Gastrocnemius medialis (tissue), 4 donors: ENCODE measurements around the gene CCDC57.

Experiments
- CTCF ChIP-seq, 5 experiments: fragments of 450-650 bp in 3 of 5; fragments of 200-600 bp in 2 of 5; sonication (generic) in 2 of 5; IDR thresholded peaks in 4 of 5; conservative IDR thresholded peaks in 1 of 5; 1 replicate in 4 of 5; 2 replicates in 1 of 5; pipeline ENCODE4 v1.5.1; 2016 to 2019; ENCODE audit warnings: antibody characterized with exemption in 5 of 5, mild to moderate bottlenecking in 3 of 5, moderate library complexity in 3 of 5
- POLR2A ChIP-seq, 2 donors: fragments of 450-650 bp; IDR thresholded peaks; one replicate each; pipeline ENCODE4 v1.6.1; 2017; ENCODE audit warnings: antibody characterized with exemption in 2 of 2, mild to moderate bottlenecking in 2 of 2, moderate library complexity in 2 of 2

DNA sequence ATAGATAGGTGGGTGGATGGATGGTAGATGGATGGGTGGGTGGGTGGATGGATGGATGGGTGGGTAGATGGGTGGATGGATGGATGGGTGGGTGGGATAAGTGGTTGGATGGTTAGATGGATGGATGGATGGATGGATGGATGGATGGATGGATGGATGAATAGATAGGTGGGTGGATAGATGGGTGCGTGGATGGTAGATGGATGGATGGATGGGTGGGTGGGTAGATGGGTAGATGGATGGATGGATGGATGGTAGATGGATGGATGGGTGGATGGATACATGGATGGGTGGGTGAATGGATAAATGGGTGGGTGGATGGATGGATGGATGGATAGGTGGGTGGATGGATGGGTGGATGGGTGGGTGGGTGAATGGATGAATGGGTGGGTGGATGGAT lies 64.6 kb downstream of the CCDC57 start:
- no peak for TF ChIP-seq POLR2A (IDR thresholded peaks at IDR 0.05)
- TF ChIP-seq CTCF (IDR thresholded peaks at IDR 0.05 in 4 of 5, conservative IDR thresholded peaks at IDR 0.05 in 1 of 5) = no peak
